Retinal pigment epithelial cell (primary cell): ENCODE data around the gene UGT2B7.

Source experiments
- DNase-seq: peaks from one replicate; pipeline ENCODE4 v3.0.0-alpha.2; 2010; ENCODE audit warnings: low read depth
- H3K4me3 ChIP-seq: 2 replicates; pipeline ENCODE4 v1.5.1; 2011; ENCODE audit warnings: mild to moderate bottlenecking, low read length, control low read depth, moderate library complexity
- TF ChIP-seq, protein P1 (sequence below): conservative IDR thresholded peaks from 2 replicates; pipeline ENCODE4 v1.5.1; 2011; ENCODE audit warnings: low read depth, low read length, control low read depth, inconsistent platforms

The UGT2B7 gene

DNA sequence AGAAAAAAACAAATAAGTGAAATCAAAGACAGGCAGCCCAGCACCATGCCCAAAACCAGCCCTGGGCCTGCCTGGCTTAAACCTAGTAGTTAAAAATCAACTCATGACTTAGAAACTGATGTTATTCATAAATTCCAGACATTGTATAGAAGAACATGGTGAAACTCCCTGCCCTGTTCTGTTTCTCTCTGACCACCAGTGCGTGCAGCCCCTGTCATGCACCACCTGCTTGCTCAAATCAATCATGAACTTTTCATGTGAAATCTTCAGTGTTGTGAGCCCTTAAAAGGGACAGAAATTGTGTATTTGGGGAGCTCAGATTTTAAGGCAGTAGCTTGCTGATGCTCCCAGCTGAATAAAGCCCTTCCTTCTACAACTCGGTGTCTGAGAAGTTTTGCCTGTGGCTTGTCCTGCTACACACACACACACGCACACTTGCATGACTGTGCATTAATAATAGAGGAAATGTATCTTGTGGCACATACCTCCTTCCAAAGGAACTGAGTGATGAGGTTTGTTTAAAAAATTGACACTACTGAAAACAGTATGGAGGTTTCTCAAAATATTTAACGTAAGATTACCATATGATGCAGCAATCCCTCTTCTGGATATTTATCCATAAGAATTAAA lies 39.2 kb upstream of the UGT2B7 start:
- no peak overlapping the region for H3K4me3 ChIP-seq
- DNase-seq: no peak
- TF ChIP-seq, protein P1, sequence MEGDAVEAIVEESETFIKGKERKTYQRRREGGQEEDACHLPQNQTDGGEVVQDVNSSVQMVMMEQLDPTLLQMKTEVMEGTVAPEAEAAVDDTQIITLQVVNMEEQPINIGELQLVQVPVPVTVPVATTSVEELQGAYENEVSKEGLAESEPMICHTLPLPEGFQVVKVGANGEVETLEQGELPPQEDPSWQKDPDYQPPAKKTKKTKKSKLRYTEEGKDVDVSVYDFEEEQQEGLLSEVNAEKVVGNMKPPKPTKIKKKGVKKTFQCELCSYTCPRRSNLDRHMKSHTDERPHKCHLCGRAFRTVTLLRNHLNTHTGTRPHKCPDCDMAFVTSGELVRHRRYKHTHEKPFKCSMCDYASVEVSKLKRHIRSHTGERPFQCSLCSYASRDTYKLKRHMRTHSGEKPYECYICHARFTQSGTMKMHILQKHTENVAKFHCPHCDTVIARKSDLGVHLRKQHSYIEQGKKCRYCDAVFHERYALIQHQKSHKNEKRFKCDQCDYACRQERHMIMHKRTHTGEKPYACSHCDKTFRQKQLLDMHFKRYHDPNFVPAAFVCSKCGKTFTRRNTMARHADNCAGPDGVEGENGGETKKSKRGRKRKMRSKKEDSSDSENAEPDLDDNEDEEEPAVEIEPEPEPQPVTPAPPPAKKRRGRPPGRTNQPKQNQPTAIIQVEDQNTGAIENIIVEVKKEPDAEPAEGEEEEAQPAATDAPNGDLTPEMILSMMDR: no peak

- TF ChIP-seq, protein P1: no peak
- H3K4me3 ChIP-seq: peak overlapping the region; percentile 29
- DNase-seq: peak; percentile 46
These were observed 38.5 kb upstream of the UGT2B7 start for GRCh38 chr4:69057620-69058409.

GRCh38 chr4:69058410-69059059 lies 37.7 kb upstream of the UGT2B7 start:
- no peak overlapping the region for H3K4me3 ChIP-seq
- TF ChIP-seq, protein P1: no peak

DNA sequence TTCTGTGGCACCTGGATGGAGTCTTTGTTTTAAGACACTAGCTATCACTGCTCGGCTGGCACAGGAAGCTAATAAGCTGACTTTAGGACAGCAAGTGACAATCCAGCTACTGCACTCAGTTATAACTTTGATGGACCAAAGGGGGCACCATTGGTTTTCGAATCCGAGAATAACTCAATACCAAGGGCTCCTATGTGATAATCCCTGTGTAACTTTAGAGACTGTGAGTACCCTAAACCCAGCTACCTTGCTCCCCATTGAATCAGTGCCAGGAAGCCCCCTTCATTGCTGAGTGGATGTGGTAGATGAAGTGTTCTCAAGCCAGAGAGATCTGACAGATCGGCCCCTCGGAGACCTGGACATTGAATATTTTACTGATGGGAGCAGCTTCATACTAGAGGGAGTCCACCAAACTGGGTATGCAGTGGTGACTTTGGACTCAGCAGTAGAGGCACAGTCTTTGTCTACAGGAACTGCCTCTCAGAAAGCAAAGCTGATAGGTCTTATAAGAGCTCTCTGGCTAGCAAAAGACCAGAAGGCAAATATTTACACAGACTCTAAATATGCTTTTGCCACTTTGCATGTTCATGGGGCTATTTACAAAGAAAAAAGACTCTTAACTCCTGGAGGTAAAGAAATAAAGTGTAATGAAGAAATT lies 35.5 kb upstream of the UGT2B7 start:
- TF ChIP-seq, protein P1: peak; percentile 8
- no peak for DNase-seq

More at GRCh38 chr4:69058410-69059059, 37.7 kb upstream of the UGT2B7 start:
- no peak for DNase-seq

DNA sequence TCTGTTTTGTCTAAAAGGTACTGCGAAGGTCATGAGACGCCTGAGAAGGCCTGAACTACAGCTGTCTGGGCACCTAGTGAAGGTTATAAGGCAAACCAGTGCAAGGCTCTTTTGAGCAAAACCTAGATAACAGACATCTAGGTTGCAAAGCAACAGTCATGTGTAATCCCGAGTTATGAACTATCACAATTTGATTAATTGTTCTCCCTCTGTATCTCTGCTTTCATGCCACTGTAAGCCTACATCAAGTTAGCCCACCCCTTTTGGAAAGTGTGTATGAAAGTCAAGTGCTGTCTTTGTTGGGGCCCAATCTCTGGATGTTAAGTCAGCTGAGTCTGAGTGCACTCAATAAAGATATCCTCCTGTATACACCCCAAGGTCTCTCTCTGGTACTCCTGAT lies 31.9 kb upstream of the UGT2B7 start:
- DNase-seq: no peak
- TF ChIP-seq, protein P1: no peak
- no peak overlapping the region for H3K4me3 ChIP-seq

More for the DNA sequence above, 35.5 kb upstream of the UGT2B7 start:
- H3K4me3 ChIP-seq: no peak overlapping the region

DNA sequence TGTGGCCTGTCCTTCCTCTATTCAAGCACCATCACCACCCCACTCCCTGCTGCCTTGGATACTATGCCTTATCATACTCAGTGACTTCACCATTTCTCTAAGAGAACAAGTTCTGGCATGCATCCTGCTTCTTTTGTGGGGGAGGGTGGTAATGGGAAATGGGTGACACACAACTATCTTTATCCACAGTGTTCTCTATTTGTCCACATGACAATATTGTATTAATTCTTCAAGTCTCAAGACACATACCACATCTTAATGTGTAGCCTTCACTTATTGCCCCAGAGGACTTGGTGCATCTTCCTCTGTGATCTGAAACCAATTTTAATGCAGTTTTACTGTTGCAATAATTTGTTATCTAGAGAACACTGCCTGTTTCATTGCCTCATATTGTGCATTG lies 29.3 kb upstream of the UGT2B7 start:
- no peak overlapping the region for H3K4me3 ChIP-seq
- no peak for DNase-seq
- TF ChIP-seq, protein P1: no peak
